Measurements from ENCODE around the gene USP22. TPM values are rescaled to one million over a fixed set of nuclear protein-coding genes. Genes with fewer than 3 reads are reported as not detected.

Gene USP22
- total RNA-seq, 1 experiment from 2014 or later: 224 TPM

GRCh38 chr17:21031756-21032396 lies 10.9 kb downstream of the USP22 start:
- no peaks in the 10 kb centered on the region for H3K27me3 ChIP-seq (ENCODE audit: control insufficient read depth, insufficient read depth, low read length)
- intact Hi-C loops (cut with micrococcal nuclease; ENCODE audit: unreplicated experiment) (no loop called here), in situ Hi-C loops (cut with HindIII; ENCODE audit: low pct_unique_long_range_greater_than_20kb, low sequenced_read_pairs) (no loop called here)
- ChIA-PET CTCF (no interaction called here), POLR2A (no interaction called here)
- no peak for TF ChIP-seq TCF7L2 (IDR thresholded peaks at IDR 0.05; ENCODE audit: low read depth, low read length)
- TF ChIP-seq CTCF (IDR thresholded peaks at IDR 0.05): no peak
- no peak for TF ChIP-seq REST (IDR thresholded peaks at IDR 0.05; ENCODE audit: insufficient read depth in 1 of 2, low read depth in 2 of 2, low read length in 1 of 2)
- no peak for TF ChIP-seq SIN3A (IDR thresholded peaks at IDR 0.05; ENCODE audit: borderline replicate concordance, insufficient read depth, low read depth, low read length)
- TF ChIP-seq POLR2AphosphoS5 (IDR thresholded peaks at IDR 0.05; ENCODE audit: low read depth, low read length): no peak
- ATAC-seq (no peak), DNase-seq (ENCODE audit: low read depth, low spot score) (no peak)
- BruUV-seq (replicated peaks): no TSS peak
- no peak overlapping the region for H3K27ac ChIP-seq (ENCODE audit: low read length)
- H3K4me3 ChIP-seq (ENCODE audit: low read depth in 2 of 2, low read length in 2 of 2): no peak overlapping the region
- H3K36me3 ChIP-seq (ENCODE audit: control insufficient read depth, insufficient read depth, low read length): peaks cover 3% of the 10 kb centered on the region
- no peaks in the 10 kb centered on the region for H3K9me3 ChIP-seq (ENCODE audit: control insufficient read depth, insufficient read depth, low read depth, low read length)
- H3K4me1 ChIP-seq (ENCODE audit: control insufficient read depth, insufficient read depth, low read length): peaks cover 38% of the 10 kb centered on the region

GRCh38 chr17:21030375-21030774 lies 12.4 kb downstream of the USP22 start:
- intact Hi-C loops (cut with micrococcal nuclease; ENCODE audit: unreplicated experiment) (no loop called here), in situ Hi-C loops (cut with HindIII; ENCODE audit: low pct_unique_long_range_greater_than_20kb, low sequenced_read_pairs) (no loop called here)
- no peak overlapping the region for H3K4me3 ChIP-seq (ENCODE audit: low read depth in 2 of 2, low read length in 2 of 2)
- no peaks in the 10 kb centered on the region for H3K27me3 ChIP-seq (ENCODE audit: control insufficient read depth, insufficient read depth, low read length)
- H3K9me3 ChIP-seq (ENCODE audit: control insufficient read depth, insufficient read depth, low read depth, low read length): no peaks in the 10 kb centered on the region
- ChIA-PET CTCF (interaction anchor here (0.8 kb wide), 1 partner anchor 37 kb away, joined by 5 read pairs; no protein-coding TSS in a partner anchor), POLR2A (no interaction called here)
- no peak for DNase-seq (ENCODE audit: low read depth, low spot score)
- TF ChIP-seq CTCF (IDR thresholded peaks at IDR 0.05): no peak
- no peak for TF ChIP-seq SIN3A (IDR thresholded peaks at IDR 0.05; ENCODE audit: borderline replicate concordance, insufficient read depth, low read depth, low read length)
- no peak for TF ChIP-seq POLR2AphosphoS5 (IDR thresholded peaks at IDR 0.05; ENCODE audit: low read depth, low read length)
- peaks cover 26% of the 10 kb centered on the region for H3K4me1 ChIP-seq (ENCODE audit: control insufficient read depth, insufficient read depth, low read length)
- no TSS peak for BruUV-seq (replicated peaks)
- no peak overlapping the region for H3K27ac ChIP-seq (ENCODE audit: low read length)
- ATAC-seq: no peak
- peaks cover 12% of the 10 kb centered on the region for H3K36me3 ChIP-seq (ENCODE audit: control insufficient read depth, insufficient read depth, low read length)
